PFSK-1 (cell line): Measurements from ENCODE around the gene SPATA12.

Experiments
- FOXP2 ChIP-seq: optimal IDR thresholded peaks from 2 replicates; pipeline ENCODE3; 2011; ENCODE audit warnings: borderline replicate concordance, control low read depth, inconsistent platforms; ENCODE audit not compliant: insufficient read depth; ENCODE audit errors: extremely low read length, extremely low read depth
- POLR2AphosphoS5 ChIP-seq: IDR thresholded peaks from 2 replicates; pipeline ENCODE4 v1.6.1; 2012; ENCODE audit warnings: low read depth, mild to moderate bottlenecking, control low read depth, low read length, moderate library complexity
- REST ChIP-seq, 2 experiments: IDR thresholded peaks; 2 replicates each; pipeline versions ENCODE4 v1.6.1 to v1.8.0; 2011 to 2012; ENCODE audit warnings: low read depth in 2 of 2, low read length in 2 of 2, control low read depth in 1 of 2, inconsistent platforms in 1 of 2, mild to moderate bottlenecking in 1 of 2, moderate library complexity in 1 of 2; ENCODE audit not compliant: insufficient read depth in 1 of 2
- SIN3A ChIP-seq: IDR thresholded peaks from 2 replicates; pipeline ENCODE4 v1.6.1; 2012; ENCODE audit warnings: mild to moderate bottlenecking, low read length, moderate library complexity, borderline replicate concordance; ENCODE audit not compliant: insufficient read depth
- TAF1 ChIP-seq: IDR thresholded peaks from 2 replicates; pipeline ENCODE4 v1.6.1; 2012; ENCODE audit warnings: low read length, control low read depth, borderline replicate concordance; ENCODE audit not compliant: insufficient read depth

The SPATA12 gene

GRCh38 chr3:57100046-57100695, 39.7 kb downstream of the SPATA12 start:
- TF ChIP-seq REST (IDR thresholded peaks at IDR 0.05; ENCODE audit: insufficient read depth in 1 of 2, low read depth in 2 of 2, low read length in 2 of 2) (no peak), FOXP2 (no peak), TAF1 (no peak), POLR2AphosphoS5 (no peak), SIN3A (no peak)

GRCh38 chr3:57105585-57105984, 45.1 kb downstream of the SPATA12 start:
- no peak for TF ChIP-seq REST (IDR thresholded peaks at IDR 0.05; ENCODE audit: insufficient read depth in 1 of 2, low read depth in 2 of 2, low read length in 2 of 2)
- TF ChIP-seq POLR2AphosphoS5: no peak
- no peak for TF ChIP-seq TAF1
- no peak for TF ChIP-seq FOXP2
- TF ChIP-seq SIN3A: no peak

- TF ChIP-seq REST (IDR thresholded peaks at IDR 0.05; ENCODE audit: insufficient read depth in 1 of 2, low read depth in 2 of 2, low read length in 2 of 2) (no peak), TAF1 (no peak), SIN3A (no peak), FOXP2 (no peak)
These were observed 48.2 kb downstream of the SPATA12 start for GRCh38 chr3:57108684-57109083.

GRCh38 chr3:57109437-57110199, 49.2 kb downstream of the SPATA12 start:
- TF ChIP-seq FOXP2: no peak
- no peak for TF ChIP-seq SIN3A
- no peak for TF ChIP-seq TAF1
- no peak for TF ChIP-seq POLR2AphosphoS5
- no peak for TF ChIP-seq REST (IDR thresholded peaks at IDR 0.05; ENCODE audit: insufficient read depth in 1 of 2, low read depth in 2 of 2, low read length in 2 of 2)

GRCh38 chr3:57110214-57110613, 49.8 kb downstream of the SPATA12 start:
- TF ChIP-seq FOXP2 (no peak), TAF1 (no peak), SIN3A (no peak), REST (IDR thresholded peaks at IDR 0.05; ENCODE audit: insufficient read depth in 1 of 2, low read depth in 2 of 2, low read length in 2 of 2) (no peak), POLR2AphosphoS5 (no peak)
